WTC11 (cell line): Measurements from ENCODE around the gene HIVEP2. TPM values are rescaled to one million over a fixed set of nuclear protein-coding genes. Genes with fewer than 3 reads are reported as not detected.

Experiments
- ATAC-seq: fragments of 200-7000 bp; cut with Tn5 transposase; 2 replicates; pipeline ENCODE4 v1.10.0; 2021; ENCODE audit warnings: mild to moderate bottlenecking, moderate library complexity
- CTCF ChIA-PET: fragments of 300-600 bp; sonication (Branson Sonifier 250); formaldehyde crosslinking; loops from one replicate; lab custom pipeline; 2021; ENCODE audit warnings: antibody characterized with exemption; lab: Charles Lee
- POLR2A ChIA-PET: fragments of 350-600 bp; sonication (Branson Sonifier 250); formaldehyde crosslinking; loops from one replicate; lab custom pipeline; 2021; ENCODE audit warnings: antibody characterized with exemption; lab: Charles Lee
- DNase-seq: peaks from one replicate; pipeline ENCODE4 v3.0.0; 2021; ENCODE audit warnings: low spot score
- H3K27ac Mint-ChIP-seq: 2 replicates; pipeline ENCODE4 v1.8.0; 2021; ENCODE audit warnings: mixed read lengths
- H3K27me3 Mint-ChIP-seq: 2 replicates; pipeline ENCODE4 v1.8.0; 2021; ENCODE audit warnings: low read depth, mild to moderate bottlenecking, moderate library complexity, mixed read lengths
- H3K36me3 Mint-ChIP-seq: 2 replicates; pipeline ENCODE4 v1.8.0; 2021; ENCODE audit warnings: mixed read lengths
- H3K4me1 Mint-ChIP-seq: 2 replicates; pipeline ENCODE4 v1.8.0; 2022; ENCODE audit warnings: mixed read lengths
- H3K4me3 Mint-ChIP-seq: 2 replicates; pipeline ENCODE4 v1.8.0; 2021; ENCODE audit warnings: mild to moderate bottlenecking, moderate library complexity, mixed read lengths
- H3K9me3 Mint-ChIP-seq: 2 replicates; pipeline ENCODE4 v1.8.0; 2021; ENCODE audit warnings: mixed read lengths
- CDX4 ChIP-seq: fragments of 250-450 bp; sonication (Bioruptor Pico); IDR thresholded peaks from 2 replicates; pipeline ENCODE4 v1.9.0; 2021; ENCODE audit warnings: moderate library complexity, mild to moderate bottlenecking, inconsistent platforms, borderline replicate concordance
- E2F5 ChIP-seq: sonication (generic); formaldehyde crosslinking; IDR thresholded peaks from 2 replicates; pipeline ENCODE4 v1.8.1; 2022; ENCODE audit warnings: mild to moderate bottlenecking, moderate library complexity, missing genetic modification reagents
- ELF4 ChIP-seq: sonication (generic); formaldehyde crosslinking; IDR thresholded peaks from 2 replicates; pipeline ENCODE4 v1.8.1; 2022; ENCODE audit warnings: low read depth, mild to moderate bottlenecking, moderate library complexity, missing genetic modification reagents
- ERG ChIP-seq: fragments of 250-450 bp; sonication (Bioruptor Pico); IDR thresholded peaks from 2 replicates; pipeline ENCODE4 v1.8.0; 2021; ENCODE audit warnings: mild to moderate bottlenecking
- FOXK1 ChIP-seq: sonication (generic); formaldehyde crosslinking; IDR thresholded peaks from 2 replicates; pipeline ENCODE4 v1.8.0; 2022; ENCODE audit warnings: mild to moderate bottlenecking, moderate library complexity, missing genetic modification reagents
- FOXP4 ChIP-seq: sonication (generic); formaldehyde crosslinking; IDR thresholded peaks from 2 replicates; pipeline ENCODE4 v1.8.0; 2022; ENCODE audit warnings: mild to moderate bottlenecking, missing genetic modification reagents
- GABPB1 ChIP-seq: sonication (generic); formaldehyde crosslinking; IDR thresholded peaks from 2 replicates; pipeline ENCODE4 v1.8.1; 2023; ENCODE audit warnings: mild to moderate bottlenecking, missing genetic modification reagents
- HMGA2 ChIP-seq: fragments of 250-450 bp; sonication (Bioruptor Pico); IDR thresholded peaks from 2 replicates; pipeline ENCODE4 v1.4.0; 2021; ENCODE audit warnings: mild to moderate bottlenecking, moderate library complexity
- KAT7 ChIP-seq: sonication (generic); formaldehyde crosslinking; IDR thresholded peaks from 2 replicates; pipeline ENCODE4 v1.8.1; 2023; ENCODE audit warnings: missing genetic modification reagents, mild to moderate bottlenecking, borderline replicate concordance
- MYBL2 ChIP-seq: sonication (generic); formaldehyde crosslinking; IDR thresholded peaks from 2 replicates; pipeline ENCODE4 v1.8.1; 2023; ENCODE audit warnings: mild to moderate bottlenecking, moderate library complexity, missing genetic modification reagents
- NFATC4 ChIP-seq: fragments of 250-450 bp; sonication (Bioruptor Pico); IDR thresholded peaks from 2 replicates; pipeline ENCODE4 v1.9.0; 2021; ENCODE audit warnings: mild to moderate bottlenecking
- NR1H2 ChIP-seq: sonication (generic); formaldehyde crosslinking; IDR thresholded peaks from 2 replicates; pipeline ENCODE4 v1.9.0; 2021; ENCODE audit warnings: mild to moderate bottlenecking, moderate library complexity, missing genetic modification reagents
- RORB ChIP-seq: fragments of 250-450 bp; sonication (Bioruptor Pico); IDR thresholded peaks from 2 replicates; pipeline ENCODE4 v1.9.0; 2021; ENCODE audit warnings: mild to moderate bottlenecking
- ZNF121 ChIP-seq: sonication (generic); formaldehyde crosslinking; IDR thresholded peaks from 2 replicates; pipeline ENCODE4 v1.8.0; 2023; ENCODE audit warnings: missing genetic modification reagents
- ZNF281 ChIP-seq: sonication (generic); formaldehyde crosslinking; IDR thresholded peaks from 2 replicates; pipeline ENCODE4 v1.8.0; 2023; ENCODE audit warnings: mild to moderate bottlenecking, missing genetic modification reagents
- total RNA-seq: library from RNA; stranded (reverse); gene quantifications from 3 replicates; pipeline ENCODE4 v1.2.3, GENCODE V29; 2021
- TF ChIP-seq, protein P1 (sequence below): fragments of 200-600 bp; IDR thresholded peaks from 2 replicates; pipeline ENCODE4 v1.8.0; 2022; ENCODE audit warnings: antibody characterized with exemption
- TF ChIP-seq, protein P2 (sequence below): sonication (generic); formaldehyde crosslinking; IDR thresholded peaks from 2 replicates; pipeline ENCODE4 v1.8.1; 2022; ENCODE audit warnings: missing genetic modification reagents, borderline replicate concordance
- TF ChIP-seq, protein P3 (sequence below): sonication (generic); formaldehyde crosslinking; IDR thresholded peaks from 2 replicates; pipeline ENCODE4 v1.8.1; 2023; ENCODE audit warnings: mild to moderate bottlenecking, moderate library complexity, missing genetic modification reagents
- TF ChIP-seq, protein P4 (sequence below): sonication (generic); formaldehyde crosslinking; IDR thresholded peaks from 2 replicates; pipeline ENCODE4 v1.8.1; 2023; ENCODE audit warnings: mild to moderate bottlenecking, missing genetic modification reagents

HIVEP2 gene
- total RNA-seq, 1 experiment from 2014 or later: 11.5 TPM

DNA sequence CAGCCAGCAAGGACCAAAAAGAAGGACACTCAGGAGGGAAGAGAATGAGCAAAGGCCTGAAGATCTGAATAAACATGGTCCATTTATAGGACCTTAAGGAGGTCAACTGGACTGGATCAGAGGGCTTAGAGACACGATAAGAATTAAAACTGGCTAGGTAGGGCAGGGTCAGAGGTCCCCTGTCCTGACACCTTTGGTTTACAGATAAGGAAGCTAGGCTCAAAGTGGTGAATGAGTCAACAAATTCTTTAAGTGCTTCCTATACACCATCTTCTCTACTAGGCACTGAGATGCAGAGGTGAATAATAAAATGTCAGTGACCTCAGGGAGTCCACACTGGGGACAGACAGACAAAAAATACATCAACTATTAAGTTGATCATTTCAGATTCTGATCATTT is 70.3 kb downstream of the HIVEP2 start (continued):
- no peak for TF ChIP-seq RORB
- TF ChIP-seq, protein P1, sequence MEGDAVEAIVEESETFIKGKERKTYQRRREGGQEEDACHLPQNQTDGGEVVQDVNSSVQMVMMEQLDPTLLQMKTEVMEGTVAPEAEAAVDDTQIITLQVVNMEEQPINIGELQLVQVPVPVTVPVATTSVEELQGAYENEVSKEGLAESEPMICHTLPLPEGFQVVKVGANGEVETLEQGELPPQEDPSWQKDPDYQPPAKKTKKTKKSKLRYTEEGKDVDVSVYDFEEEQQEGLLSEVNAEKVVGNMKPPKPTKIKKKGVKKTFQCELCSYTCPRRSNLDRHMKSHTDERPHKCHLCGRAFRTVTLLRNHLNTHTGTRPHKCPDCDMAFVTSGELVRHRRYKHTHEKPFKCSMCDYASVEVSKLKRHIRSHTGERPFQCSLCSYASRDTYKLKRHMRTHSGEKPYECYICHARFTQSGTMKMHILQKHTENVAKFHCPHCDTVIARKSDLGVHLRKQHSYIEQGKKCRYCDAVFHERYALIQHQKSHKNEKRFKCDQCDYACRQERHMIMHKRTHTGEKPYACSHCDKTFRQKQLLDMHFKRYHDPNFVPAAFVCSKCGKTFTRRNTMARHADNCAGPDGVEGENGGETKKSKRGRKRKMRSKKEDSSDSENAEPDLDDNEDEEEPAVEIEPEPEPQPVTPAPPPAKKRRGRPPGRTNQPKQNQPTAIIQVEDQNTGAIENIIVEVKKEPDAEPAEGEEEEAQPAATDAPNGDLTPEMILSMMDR: no peak
- TF ChIP-seq MYBL2 (CRISPR knock-in tag): no peak
- no peak for TF ChIP-seq FOXP4 (CRISPR knock-in tag)
- no peak for TF ChIP-seq NFATC4 (CRISPR knock-in tag)
- TF ChIP-seq, protein P2, sequence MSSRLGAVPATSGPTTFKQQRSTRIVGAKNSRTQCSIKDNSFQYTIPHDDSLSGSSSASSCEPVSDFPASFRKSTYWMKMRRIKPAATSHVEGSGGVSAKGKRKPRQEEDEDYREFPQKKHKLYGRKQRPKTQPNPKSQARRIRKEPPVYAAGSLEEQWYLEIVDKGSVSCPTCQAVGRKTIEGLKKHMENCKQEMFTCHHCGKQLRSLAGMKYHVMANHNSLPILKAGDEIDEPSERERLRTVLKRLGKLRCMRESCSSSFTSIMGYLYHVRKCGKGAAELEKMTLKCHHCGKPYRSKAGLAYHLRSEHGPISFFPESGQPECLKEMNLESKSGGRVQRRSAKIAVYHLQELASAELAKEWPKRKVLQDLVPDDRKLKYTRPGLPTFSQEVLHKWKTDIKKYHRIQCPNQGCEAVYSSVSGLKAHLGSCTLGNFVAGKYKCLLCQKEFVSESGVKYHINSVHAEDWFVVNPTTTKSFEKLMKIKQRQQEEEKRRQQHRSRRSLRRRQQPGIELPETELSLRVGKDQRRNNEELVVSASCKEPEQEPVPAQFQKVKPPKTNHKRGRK (CRISPR knock-in tag): no peak
- TF ChIP-seq, all 79 proteins: peak for 0

DNA sequence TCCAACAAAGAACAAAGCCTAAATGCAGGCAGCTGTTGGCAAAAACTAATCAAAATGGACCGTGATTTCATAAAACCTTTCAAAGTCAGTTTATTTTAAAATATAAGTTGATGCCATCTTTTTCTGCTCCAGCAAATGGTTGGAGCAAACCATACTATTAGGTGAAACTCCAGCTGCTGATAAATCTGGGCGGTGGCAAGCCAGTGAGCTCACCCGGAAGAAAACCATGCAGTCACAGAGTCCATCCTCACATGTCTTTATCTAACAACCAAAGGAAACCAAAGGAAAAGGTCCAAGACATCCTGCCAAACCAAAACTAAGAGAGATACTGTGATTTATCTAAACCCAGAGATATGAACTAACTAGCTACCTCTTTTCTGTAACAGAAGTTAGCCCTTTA is 72.6 kb downstream of the HIVEP2 start:
- H3K4me3 Mint-ChIP-seq: no peak overlapping the region
- H3K9me3 Mint-ChIP-seq: no peaks in the 10 kb centered on the region
- no peak for DNase-seq
- no peaks in the 10 kb centered on the region for H3K27me3 Mint-ChIP-seq
- no peak overlapping the region for H3K27ac Mint-ChIP-seq
- ChIA-PET CTCF (interaction anchor here (1.0 kb wide), 1 partner anchor 50 kb away, joined by 3 read pairs; no protein-coding TSS in a partner anchor), POLR2A (interaction anchor here (1.0 kb wide), 1 partner anchor 135 kb away, joined by 3 read pairs; no protein-coding TSS in a partner anchor)
- no peaks in the 10 kb centered on the region for H3K36me3 Mint-ChIP-seq
- ATAC-seq: no peak
- H3K4me1 Mint-ChIP-seq: peaks cover 40% of the 10 kb centered on the region
- TF ChIP-seq ZNF121 (CRISPR knock-in tag) (no peak), ZNF281 (CRISPR knock-in tag) (no peak), FOXK1 (no peak), HMGA2 (CRISPR knock-in tag) (no peak), E2F5 (CRISPR knock-in tag) (no peak), GABPB1 (no peak), ELF4 (CRISPR knock-in tag) (no peak), NR1H2 (CRISPR knock-in tag) (no peak), CDX4 (no peak), KAT7 (CRISPR knock-in tag) (no peak), ERG (CRISPR knock-in tag) (no peak)
- TF ChIP-seq, protein P3, sequence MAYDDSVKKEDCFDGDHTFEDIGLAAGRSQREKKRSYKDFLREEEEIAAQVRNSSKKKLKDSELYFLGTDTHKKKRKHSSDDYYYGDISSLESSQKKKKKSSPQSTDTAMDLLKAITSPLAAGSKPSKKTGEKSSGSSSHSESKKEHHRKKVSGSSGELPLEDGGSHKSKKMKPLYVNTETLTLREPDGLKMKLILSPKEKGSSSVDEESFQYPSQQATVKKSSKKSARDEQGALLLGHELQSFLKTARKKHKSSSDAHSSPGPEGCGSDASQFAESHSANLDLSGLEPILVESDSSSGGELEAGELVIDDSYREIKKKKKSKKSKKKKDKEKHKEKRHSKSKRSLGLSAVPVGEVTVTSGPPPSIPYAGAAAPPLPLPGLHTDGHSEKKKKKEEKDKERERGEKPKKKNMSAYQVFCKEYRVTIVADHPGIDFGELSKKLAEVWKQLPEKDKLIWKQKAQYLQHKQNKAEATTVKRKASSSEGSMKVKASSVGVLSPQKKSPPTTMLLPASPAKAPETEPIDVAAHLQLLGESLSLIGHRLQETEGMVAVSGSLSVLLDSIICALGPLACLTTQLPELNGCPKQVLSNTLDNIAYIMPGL (CRISPR knock-in tag): no peak
- TF ChIP-seq, protein P2 (CRISPR knock-in tag): no peak
- TF ChIP-seq, protein P4, sequence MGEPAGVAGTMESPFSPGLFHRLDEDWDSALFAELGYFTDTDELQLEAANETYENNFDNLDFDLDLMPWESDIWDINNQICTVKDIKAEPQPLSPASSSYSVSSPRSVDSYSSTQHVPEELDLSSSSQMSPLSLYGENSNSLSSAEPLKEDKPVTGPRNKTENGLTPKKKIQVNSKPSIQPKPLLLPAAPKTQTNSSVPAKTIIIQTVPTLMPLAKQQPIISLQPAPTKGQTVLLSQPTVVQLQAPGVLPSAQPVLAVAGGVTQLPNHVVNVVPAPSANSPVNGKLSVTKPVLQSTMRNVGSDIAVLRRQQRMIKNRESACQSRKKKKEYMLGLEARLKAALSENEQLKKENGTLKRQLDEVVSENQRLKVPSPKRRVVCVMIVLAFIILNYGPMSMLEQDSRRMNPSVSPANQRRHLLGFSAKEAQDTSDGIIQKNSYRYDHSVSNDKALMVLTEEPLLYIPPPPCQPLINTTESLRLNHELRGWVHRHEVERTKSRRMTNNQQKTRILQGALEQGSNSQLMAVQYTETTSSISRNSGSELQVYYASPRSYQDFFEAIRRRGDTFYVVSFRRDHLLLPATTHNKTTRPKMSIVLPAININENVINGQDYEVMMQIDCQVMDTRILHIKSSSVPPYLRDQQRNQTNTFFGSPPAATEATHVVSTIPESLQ (CRISPR knock-in tag): no peak
